Gastroesophageal sphincter (tissue), 4 donors: ENCODE data around the gene SLC15A3. TPM values are rescaled to one million over a fixed set of nuclear protein-coding genes. Genes with fewer than 3 reads are reported as not detected.

Source experiments
- ATAC-seq: fragments of 150-250 bp; one replicate; pipeline ENCODE4 v1.9.1; 2016; ENCODE audit warnings: mild to moderate bottlenecking, moderate library complexity
- H3K27ac ChIP-seq, 4 donors: fragments of 200-600 bp; sonication (generic) in 3 of 4; 1 replicate in 3 of 4; 2 replicates in 1 of 4; pipeline ENCODE4 v1.5.1; 2016 to 2019
- H3K27me3 ChIP-seq: fragments of 200-600 bp; sonication (generic); one replicate; pipeline ENCODE4 v1.5.1; 2019
- H3K36me3 ChIP-seq, 2 donors: fragments of 200-600 bp; sonication (generic); one replicate each; pipeline ENCODE4 v1.5.1; 2019; ENCODE audit warnings: control low read depth in 1 of 2
- H3K4me1 ChIP-seq, 3 donors: fragments of 200-600 bp; sonication (generic); 1 replicate in 2 of 3; 2 replicates in 1 of 3; pipeline ENCODE4 v1.5.1; 2016 to 2019; ENCODE audit warnings: control low read depth in 2 of 3
- H3K4me3 ChIP-seq, 2 donors: fragments of 200-600 bp; sonication (generic); one replicate each; pipeline ENCODE4 v1.5.1; 2019; ENCODE audit warnings: mild to moderate bottlenecking in 1 of 2, moderate library complexity in 1 of 2
- H3K9me3 ChIP-seq, 3 donors: fragments of 200-600 bp; sonication (generic); one replicate each; pipeline ENCODE4 v1.5.1; 2017 to 2019; ENCODE audit warnings: control low read depth in 2 of 3
- EP300 ChIP-seq: sonication (generic); formaldehyde crosslinking; IDR thresholded peaks from one replicate; pipeline ENCODE4 v1.6.1; 2017; ENCODE audit warnings: antibody characterized with exemption, mild to moderate bottlenecking
- POLR2A ChIP-seq, 2 donors: fragments of 450-650 bp; IDR thresholded peaks; one replicate each; pipeline ENCODE4 v1.6.1; 2017; ENCODE audit warnings: antibody characterized with exemption in 2 of 2, mild to moderate bottlenecking in 2 of 2, moderate library complexity in 1 of 2
- POLR2AphosphoS5 ChIP-seq: sonication (generic); formaldehyde crosslinking; IDR thresholded peaks from one replicate; pipeline ENCODE4 v1.6.1; 2017; ENCODE audit warnings: antibody characterized with exemption
- WGBS, 2 donors: methylation state at CpG; one replicate each; pipeline ENCODE4 v1.1.5; 2018; ENCODE audit warnings: low coverage in 1 of 2; 5-methylcytosine and 5-hydroxymethylcytosine counted together
- total RNA-seq, 4 donors: library from RNA; depleted of rRNA; stranded (reverse); fragments of >200 nt; gene quantifications; one replicate each; pipeline ENCODE4 v1.1.0, GENCODE V29; 2016
- TF ChIP-seq, protein P1 (sequence below), 4 experiments: fragments of 200-600 bp in 2 of 4; fragments of 450-650 bp in 2 of 4; sonication (generic) in 1 of 4; IDR thresholded peaks; one replicate each; pipeline ENCODE4 v1.5.1; 2017 to 2019; ENCODE audit warnings: antibody characterized with exemption in 4 of 4, mild to moderate bottlenecking in 2 of 4, moderate library complexity in 2 of 4

The SLC15A3 gene
- total RNA-seq, 4 donors from 2014 or later = 16.7 to 48.4 (median 19.5) TPM

DNA sequence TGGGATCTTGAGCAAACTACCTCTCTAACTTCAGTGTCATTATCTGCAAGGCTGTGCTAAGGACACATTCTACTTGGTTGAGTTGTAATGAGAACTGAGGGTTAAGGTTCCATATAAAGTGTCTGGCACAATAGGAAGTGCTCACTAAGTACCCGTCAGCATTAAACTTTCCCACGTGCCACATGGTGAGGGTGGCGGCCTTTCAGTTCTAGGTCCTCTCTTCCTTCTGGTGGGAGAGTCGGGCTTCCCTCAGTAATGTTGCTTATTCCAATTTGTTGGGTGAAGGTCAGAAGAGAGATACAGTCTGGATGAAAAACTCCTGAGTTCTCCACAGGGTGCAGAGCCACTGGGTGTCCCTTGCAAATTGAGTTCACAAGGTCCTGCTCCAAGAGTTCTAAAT lies 14.9 kb upstream of the SLC15A3 start:
- TF ChIP-seq POLR2A (IDR thresholded peaks at IDR 0.05) = no peak
- TF ChIP-seq, protein P1, sequence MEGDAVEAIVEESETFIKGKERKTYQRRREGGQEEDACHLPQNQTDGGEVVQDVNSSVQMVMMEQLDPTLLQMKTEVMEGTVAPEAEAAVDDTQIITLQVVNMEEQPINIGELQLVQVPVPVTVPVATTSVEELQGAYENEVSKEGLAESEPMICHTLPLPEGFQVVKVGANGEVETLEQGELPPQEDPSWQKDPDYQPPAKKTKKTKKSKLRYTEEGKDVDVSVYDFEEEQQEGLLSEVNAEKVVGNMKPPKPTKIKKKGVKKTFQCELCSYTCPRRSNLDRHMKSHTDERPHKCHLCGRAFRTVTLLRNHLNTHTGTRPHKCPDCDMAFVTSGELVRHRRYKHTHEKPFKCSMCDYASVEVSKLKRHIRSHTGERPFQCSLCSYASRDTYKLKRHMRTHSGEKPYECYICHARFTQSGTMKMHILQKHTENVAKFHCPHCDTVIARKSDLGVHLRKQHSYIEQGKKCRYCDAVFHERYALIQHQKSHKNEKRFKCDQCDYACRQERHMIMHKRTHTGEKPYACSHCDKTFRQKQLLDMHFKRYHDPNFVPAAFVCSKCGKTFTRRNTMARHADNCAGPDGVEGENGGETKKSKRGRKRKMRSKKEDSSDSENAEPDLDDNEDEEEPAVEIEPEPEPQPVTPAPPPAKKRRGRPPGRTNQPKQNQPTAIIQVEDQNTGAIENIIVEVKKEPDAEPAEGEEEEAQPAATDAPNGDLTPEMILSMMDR (IDR thresholded peaks at IDR 0.05) = no peak
- TF ChIP-seq EP300 = no peak
- Histone ChIP-seq H3K27ac (no peak overlapping the region), H3K9me3 (no peaks in the 10 kb centered on the region), H3K4me3 (no peak overlapping the region), H3K36me3 (no peaks in the 10 kb centered on the region), H3K27me3 (no peaks in the 10 kb centered on the region), H3K4me1 (peaks cover 0 to 5% (median 0%) of the 10 kb centered on the region in 3 donors)
- no peak for ATAC-seq
- 83 to 97% methylated on average over 4 of the region's 4 CpGs for WGBS, 2 donors

DNA sequence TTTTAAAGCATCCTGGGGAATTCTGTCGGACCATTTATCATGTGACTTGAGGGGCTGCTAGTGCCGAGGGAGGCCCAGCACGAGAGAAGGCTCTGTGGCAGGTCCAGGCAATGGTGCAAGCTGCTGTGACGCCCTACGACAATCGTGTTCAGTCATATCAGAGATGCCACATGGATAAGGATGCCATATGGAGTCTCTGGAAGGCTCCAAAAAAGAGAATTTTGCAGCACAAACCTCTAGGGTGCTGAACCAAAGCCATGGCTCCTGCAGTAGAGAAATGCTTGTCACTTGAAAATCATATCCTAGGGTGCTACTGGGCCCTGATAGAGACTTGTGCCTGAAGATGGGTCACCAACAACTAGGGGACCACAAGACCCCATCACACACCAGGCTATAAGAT lies 12.8 kb upstream of the SLC15A3 start:
- TF ChIP-seq EP300 (no peak), POLR2A (IDR thresholded peaks at IDR 0.05) (no peak), POLR2AphosphoS5 (no peak)
- TF ChIP-seq, protein P1 (IDR thresholded peaks at IDR 0.05) = no peak
- H3K4me1 ChIP-seq = no peaks in the 10 kb centered on the region
- no peaks in the 10 kb centered on the region for H3K36me3 ChIP-seq
- 83% methylated on average over 1 of the region's 6 CpGs; no CpG with 5 or more reads in 1 of the 2 donors for WGBS, 2 donors
- H3K27ac ChIP-seq = no peak overlapping the region
- H3K9me3 ChIP-seq = no peaks in the 10 kb centered on the region
- no peaks in the 10 kb centered on the region for H3K27me3 ChIP-seq
- ATAC-seq = no peak
- H3K4me3 ChIP-seq = no peak overlapping the region

DNA sequence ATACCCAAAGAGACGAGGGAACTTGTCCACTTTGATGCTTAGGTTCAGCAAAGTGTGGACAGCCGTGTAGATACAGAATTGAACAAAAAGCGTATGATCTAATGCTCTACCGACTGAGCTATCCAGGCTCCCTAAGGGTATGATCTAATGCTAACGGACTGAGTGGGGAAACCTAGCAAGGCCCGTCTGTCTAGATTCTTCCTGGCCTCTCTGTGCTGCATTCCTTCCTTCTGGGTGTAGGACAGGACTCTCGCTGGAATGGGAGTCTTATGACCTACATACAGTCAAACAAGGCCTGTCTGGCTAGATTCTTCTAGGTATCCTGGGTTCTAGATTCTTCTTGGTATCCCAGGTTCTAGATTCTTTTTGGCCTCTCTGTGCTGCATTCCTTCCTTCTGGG lies 8.4 kb upstream of the SLC15A3 start:
- WGBS, 2 donors = 84 to 90% methylated on average over 6 of the region's 7 CpGs
- Histone ChIP-seq H3K4me1 (no peaks in the 10 kb centered on the region), H3K27ac (no peak overlapping the region), H3K27me3 (no peaks in the 10 kb centered on the region), H3K9me3 (no peaks in the 10 kb centered on the region), H3K36me3 (no peaks in the 10 kb centered on the region), H3K4me3 (no peak overlapping the region)
- no peak for TF ChIP-seq POLR2AphosphoS5
- TF ChIP-seq POLR2A (IDR thresholded peaks at IDR 0.05) = no peak
- ATAC-seq = no peak

DNA sequence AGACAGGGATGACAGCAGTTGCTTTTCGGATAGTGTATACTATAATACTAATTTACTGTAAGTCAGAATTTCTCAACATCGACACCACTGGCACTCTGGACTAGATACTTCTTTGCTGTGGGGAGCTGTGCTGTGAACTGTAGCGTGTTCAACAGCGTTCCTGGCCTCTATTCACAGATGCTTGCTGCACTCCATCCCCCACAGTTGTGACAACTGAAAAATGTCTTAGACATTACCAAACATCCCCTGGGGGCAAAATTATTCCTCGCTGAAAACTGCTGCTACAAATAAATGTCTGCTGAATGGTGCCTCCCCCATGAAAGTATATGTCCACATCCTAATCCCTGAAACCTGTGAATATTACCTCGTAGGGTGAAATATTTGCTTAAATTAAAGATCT lies 7.5 kb upstream of the SLC15A3 start:
- Histone ChIP-seq H3K4me3 (no peak overlapping the region), H3K36me3 (no peaks in the 10 kb centered on the region), H3K4me1 (no peaks in the 10 kb centered on the region), H3K27ac (no peak overlapping the region), H3K27me3 (no peaks in the 10 kb centered on the region), H3K9me3 (no peaks in the 10 kb centered on the region)
- TF ChIP-seq POLR2AphosphoS5 (no peak), POLR2A (IDR thresholded peaks at IDR 0.05) (no peak), EP300 (no peak)
- TF ChIP-seq, protein P1 (IDR thresholded peaks at IDR 0.05) = no peak
- WGBS, 2 donors = 51 to 71% methylated on average over 5 to 6 of the region's 6 CpGs
- no peak for ATAC-seq

DNA sequence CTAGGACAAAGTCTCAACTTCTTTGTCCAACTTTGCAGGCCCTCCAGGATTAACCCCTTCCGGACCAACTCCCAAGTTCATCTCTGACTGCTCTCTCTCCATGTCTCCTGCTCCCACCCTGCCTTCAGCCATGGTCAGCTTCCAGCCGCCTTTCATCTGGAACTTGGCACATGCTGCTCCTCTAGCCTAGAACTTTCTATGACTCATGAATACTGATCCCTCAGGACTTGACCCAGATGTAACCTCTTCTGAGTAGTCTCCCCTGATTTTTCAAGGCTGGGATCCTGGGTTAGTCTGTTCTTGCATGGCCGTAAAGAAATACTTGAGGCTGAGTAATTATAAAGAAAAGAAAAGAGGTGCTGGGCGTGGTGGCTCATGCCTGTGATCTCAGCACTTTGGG lies 5.2 kb upstream of the SLC15A3 start:
- Histone ChIP-seq H3K27me3 (no peaks in the 10 kb centered on the region), H3K36me3 (no peaks in the 10 kb centered on the region), H3K4me1 (peaks cover 0 to 10% (median 0%) of the 10 kb centered on the region in 3 donors), H3K27ac (no peak overlapping the region), H3K9me3 (no peaks in the 10 kb centered on the region), H3K4me3 (no peak overlapping the region)
- WGBS, 2 donors = 83 to 84% methylated on average over 2 to 4 of the region's 4 CpGs
- TF ChIP-seq POLR2A (IDR thresholded peaks at IDR 0.05) (no peak), EP300 (no peak), POLR2AphosphoS5 (no peak)
- TF ChIP-seq, protein P1 (IDR thresholded peaks at IDR 0.05) = no peak
- ATAC-seq = no peak
